ENCODE data around the gene ELMO2.
A peak's percentile ranks its signal among the peaks of the same experiment; 100 is the strongest.

The ELMO2 gene

DNA sequence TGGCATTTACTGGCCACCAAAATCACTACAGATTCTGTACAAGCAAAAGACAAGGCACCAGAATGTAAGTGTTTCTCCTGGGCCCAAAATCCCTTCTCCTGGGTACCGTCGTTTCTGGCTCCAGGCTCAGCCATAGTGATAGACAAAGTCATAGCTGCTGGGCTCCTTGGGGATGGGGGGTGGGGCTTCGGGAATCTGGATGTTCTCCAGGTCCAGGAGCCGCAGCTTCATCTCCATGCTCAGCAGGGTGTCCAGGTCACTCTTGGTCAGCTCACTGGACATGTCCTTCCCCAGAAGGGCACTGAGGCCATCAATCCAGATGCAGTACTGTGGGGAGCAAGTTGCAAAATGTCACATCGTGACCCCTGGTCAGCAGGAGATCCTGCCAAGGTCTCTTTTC, 39.2 kb downstream of the ELMO2 start:
- no peak for DNase-seq (ENCODE audit: low read depth, low spot score)

DNA sequence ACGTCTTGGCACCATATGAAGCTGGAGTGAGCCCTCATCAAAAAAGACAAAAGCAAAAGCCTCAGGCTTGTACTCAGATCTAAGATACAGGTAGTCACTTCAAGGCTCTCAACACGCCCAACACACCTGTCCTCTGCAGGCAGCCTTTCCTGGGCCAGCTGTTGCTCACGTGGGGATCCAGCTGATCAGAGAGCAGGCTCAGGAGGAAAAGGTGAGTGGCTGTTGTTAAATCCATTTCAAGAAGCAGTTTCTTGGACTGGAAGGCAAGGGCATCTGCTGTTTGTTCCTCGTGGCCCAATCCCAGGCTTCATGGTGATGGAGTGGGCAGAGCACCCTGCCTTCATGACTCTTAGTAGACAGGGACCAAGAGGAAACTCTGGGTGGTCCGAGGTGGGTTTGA, 39.6 kb downstream of the ELMO2 start:
- DNase-seq (ENCODE audit: low read depth, low spot score) = no peak

GRCh38 chr20:46365487-46366220, 40.8 kb downstream of the ELMO2 start:
- no peak for DNase-seq (ENCODE audit: low read depth, low spot score)

GRCh38 chr20:46364670-46365486, 41.5 kb downstream of the ELMO2 start:
- peak; percentile 32 for DNase-seq (ENCODE audit: low read depth, low spot score)

DNA sequence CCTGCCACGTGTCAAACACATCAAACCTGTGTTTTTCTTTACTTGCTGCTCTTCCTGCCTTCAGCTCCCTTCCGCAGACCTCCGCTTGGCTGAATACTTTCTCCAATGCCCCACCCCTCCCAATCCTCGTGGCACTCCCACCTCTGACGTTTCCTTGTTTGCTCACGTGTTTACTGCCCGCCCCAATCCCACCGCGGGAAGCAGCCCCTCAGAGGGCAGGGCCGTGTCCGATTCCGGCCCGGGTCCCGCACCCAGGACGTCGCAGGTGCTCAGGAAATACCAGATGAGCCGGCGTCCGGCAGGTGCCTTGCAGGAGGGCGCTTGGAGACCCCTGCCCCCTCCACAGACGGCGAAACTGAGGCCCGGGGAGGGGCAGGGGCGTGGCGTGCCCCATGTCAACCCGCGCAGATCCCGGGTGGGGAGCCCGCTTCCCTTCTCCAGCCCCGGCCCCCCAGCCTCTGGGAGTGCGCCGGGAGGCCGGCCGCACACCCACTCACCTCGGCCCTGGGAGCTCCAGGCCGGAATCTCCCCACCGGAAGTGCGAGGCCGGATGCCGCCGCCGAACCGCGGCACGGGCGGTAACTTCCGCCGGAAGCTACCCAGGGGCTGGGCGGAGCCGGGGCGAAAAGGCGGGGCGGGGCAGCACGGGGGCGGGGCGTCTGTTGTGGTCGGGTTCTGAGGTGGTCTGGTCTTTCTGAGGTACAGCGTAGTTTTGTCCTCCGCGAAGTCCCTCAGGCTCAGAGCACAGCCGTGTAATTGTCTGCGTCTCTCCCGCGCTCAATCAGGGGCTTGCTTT, 42.3 kb downstream of the ELMO2 start:
- peak; percentile 94 for DNase-seq (ENCODE audit: low read depth, low spot score)

GRCh38 chr20:46362921-46363867, 43.2 kb downstream of the ELMO2 start:
- no peak for DNase-seq (ENCODE audit: low read depth, low spot score)

- DNase-seq (ENCODE audit: low read depth, low spot score) = no peak
Observed at GRCh38 chr20:46361811-46362210, 44.6 kb downstream of the ELMO2 start.

GRCh38 chr20:46361381-46361780, 45.0 kb downstream of the ELMO2 start:
- DNase-seq (ENCODE audit: low read depth, low spot score) = no peak

- no peak for DNase-seq (ENCODE audit: low read depth, low spot score)
Observed at GRCh38 chr20:46359233-46359751, 47.1 kb downstream of the ELMO2 start.

- no peak for DNase-seq (ENCODE audit: low read depth, low spot score)
Observed at GRCh38 chr20:46358346-46359058, 47.9 kb downstream of the ELMO2 start.

GRCh38 chr20:46357030-46357514, 49.3 kb downstream of the ELMO2 start:
- DNase-seq (ENCODE audit: low read depth, low spot score) = no peak

GRCh38 chr20:46356195-46357029, 50.0 kb downstream of the ELMO2 start:
- DNase-seq (ENCODE audit: low read depth, low spot score) = no peak

- DNase-seq (ENCODE audit: low read depth, low spot score) = no peak
Observed at GRCh38 chr20:46355778-46356177, 50.6 kb downstream of the ELMO2 start.

DNA sequence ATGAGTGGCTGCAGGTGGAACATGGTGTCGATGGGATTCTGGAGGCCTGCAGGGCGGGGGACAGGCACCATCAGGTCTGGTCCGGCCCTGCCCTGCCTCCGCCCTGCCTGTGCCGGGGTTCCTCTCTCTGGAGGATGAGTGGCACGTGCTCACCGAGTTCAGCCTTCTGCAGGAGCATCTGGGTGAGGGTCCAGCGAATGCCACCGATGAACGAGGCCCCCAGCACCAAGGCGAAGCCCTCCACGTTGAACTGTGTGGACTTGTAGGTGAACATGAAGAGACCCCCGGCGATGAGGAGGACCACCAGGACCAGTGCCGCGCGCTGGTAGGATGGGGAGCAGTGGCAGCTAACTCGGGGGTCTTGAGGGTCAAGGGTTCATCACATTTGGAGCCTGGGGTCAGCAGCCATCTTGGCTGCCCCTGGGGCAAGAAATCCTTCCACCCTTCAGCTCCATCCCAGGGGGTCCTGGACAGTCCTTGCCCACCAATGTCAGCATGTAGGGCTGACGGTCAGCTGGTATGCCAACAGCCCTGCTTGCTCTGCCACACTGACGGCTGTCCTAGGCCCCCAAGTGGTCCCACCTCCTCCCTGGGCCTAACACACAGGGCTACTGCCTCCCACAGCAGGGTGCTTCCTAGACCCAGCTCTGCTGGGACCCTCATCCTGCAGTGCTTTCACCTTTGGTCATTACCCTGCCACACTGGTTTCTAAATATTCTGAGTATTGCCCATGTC, 51.3 kb downstream of the ELMO2 start:
- no peak for DNase-seq (ENCODE audit: low read depth, low spot score)

DNA sequence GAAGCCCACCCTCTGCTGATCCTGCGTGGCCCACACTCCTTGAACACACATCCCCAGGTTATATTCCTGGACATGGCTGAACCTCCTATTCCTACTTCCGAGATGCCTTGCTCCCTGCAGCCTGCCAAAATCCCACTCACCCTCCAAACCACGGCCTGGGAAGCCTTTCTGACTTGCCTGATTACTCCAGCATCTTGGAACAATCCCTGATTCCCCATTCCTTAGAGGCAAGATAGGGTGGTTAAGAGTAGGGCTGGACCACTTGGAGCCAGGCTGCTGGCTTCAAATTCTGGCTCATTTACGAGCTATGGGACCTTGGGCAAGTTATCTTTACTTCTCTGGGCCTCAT, 52.2 kb downstream of the ELMO2 start:
- no peak for DNase-seq (ENCODE audit: low read depth, low spot score)

GRCh38 chr20:46353500-46354206, 52.8 kb downstream of the ELMO2 start:
- DNase-seq (ENCODE audit: low read depth, low spot score) = no peak

- no peak for DNase-seq (ENCODE audit: low read depth, low spot score)
Observed at GRCh38 chr20:46352370-46352938, 54.0 kb downstream of the ELMO2 start.
